ENCODE results near the gene MTFR1L.

- TF ChIP-seq CTCF (IDR thresholded peaks at IDR 0.05), result no peak
- no peak for TF ChIP-seq POLR2A (IDR thresholded peaks at IDR 0.05)
Observed at GRCh38 chr1:25813734-25814471, 5.9 kb upstream of the MTFR1L start.
